Measurements from ENCODE around the gene SPINK6.

SPINK6 gene

DNA sequence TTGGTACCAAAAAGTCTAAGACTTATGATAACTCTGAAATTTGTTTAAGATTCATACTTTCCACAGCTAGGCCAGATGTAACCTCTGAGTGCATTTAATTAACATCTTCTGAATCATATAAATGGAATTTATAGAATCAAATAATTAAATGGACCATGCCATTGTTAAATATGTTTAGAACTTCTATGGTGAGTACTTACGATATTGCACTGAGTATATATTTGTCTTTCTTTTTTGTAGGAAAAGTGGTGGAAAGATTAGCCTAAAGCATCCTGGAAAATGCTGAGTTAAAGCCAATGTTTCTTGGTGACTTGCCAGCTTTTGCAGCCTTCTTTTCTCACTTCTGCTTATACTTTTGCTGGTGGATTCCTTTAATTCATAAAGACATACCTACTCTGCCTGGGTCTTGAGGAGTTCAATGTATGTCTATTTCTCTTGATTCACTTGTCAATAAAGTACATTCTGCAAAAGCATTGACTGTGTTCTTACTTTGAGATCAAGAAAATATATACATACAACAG lies 11.9 kb downstream of the SPINK6 start:
- TF ChIP-seq, protein P1, sequence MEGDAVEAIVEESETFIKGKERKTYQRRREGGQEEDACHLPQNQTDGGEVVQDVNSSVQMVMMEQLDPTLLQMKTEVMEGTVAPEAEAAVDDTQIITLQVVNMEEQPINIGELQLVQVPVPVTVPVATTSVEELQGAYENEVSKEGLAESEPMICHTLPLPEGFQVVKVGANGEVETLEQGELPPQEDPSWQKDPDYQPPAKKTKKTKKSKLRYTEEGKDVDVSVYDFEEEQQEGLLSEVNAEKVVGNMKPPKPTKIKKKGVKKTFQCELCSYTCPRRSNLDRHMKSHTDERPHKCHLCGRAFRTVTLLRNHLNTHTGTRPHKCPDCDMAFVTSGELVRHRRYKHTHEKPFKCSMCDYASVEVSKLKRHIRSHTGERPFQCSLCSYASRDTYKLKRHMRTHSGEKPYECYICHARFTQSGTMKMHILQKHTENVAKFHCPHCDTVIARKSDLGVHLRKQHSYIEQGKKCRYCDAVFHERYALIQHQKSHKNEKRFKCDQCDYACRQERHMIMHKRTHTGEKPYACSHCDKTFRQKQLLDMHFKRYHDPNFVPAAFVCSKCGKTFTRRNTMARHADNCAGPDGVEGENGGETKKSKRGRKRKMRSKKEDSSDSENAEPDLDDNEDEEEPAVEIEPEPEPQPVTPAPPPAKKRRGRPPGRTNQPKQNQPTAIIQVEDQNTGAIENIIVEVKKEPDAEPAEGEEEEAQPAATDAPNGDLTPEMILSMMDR (conservative IDR thresholded peaks at IDR 0.05; ENCODE audit: low read depth, low read length) = no peak
- H3K4me3 ChIP-seq (ENCODE audit: low read depth, low read length) = no peak overlapping the region
- DNase-seq (ENCODE audit: low read depth) = no peak

DNA sequence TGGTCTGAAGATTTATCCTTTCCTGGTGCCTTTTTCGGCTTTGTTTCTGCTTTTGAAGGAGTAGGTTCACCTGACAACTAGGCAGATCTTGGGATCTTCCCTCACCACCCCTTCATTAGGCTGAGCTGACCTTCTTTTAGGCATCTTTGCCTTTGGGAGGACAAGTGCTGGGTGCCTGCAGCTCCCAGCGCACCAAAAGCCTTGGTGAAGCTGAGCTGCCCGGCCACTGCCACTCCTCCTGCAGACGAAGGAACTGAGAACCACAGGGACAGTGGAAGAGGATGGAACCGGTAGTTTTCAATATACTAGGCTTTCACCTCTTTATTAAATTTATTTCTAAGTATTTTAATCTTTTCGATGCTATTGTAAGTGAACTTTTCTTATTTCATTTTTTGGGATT lies 18.7 kb downstream of the SPINK6 start:
- DNase-seq (ENCODE audit: low read depth) = no peak
- TF ChIP-seq, protein P1 (conservative IDR thresholded peaks at IDR 0.05; ENCODE audit: low read depth, low read length) = no peak
- no peak overlapping the region for H3K4me3 ChIP-seq (ENCODE audit: low read depth, low read length)

DNA sequence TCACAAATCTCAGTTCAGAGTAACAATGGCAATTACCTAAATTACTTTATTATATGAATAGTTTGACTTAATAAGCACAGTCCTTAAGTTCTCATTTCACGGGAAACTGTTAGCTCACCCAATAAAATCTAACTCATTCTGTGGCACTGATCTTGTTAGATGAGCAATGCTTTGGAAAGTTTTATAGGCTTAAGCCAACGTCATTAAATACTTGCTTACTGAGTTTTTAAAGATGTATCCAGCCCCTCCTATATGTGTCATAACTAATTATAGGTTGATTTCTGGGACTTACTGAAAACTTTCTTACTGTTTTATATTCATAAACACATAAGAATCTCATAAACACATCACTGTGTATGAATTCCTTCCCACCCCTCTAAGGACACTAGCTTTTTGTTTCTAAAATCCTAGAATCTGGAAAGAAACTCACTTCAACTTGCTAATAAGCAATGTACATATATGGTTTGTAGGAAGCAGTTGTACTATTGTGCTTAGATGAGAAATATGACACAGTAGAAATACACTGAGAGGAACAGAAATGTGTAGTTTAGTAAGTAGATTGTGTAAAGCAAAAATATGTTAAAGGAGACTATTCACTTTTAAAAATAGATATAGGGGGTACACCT lies 21.4 kb downstream of the SPINK6 start:
- no peak for DNase-seq (ENCODE audit: low read depth)
- TF ChIP-seq, protein P1 (conservative IDR thresholded peaks at IDR 0.05; ENCODE audit: low read depth, low read length) = no peak
- no peak overlapping the region for H3K4me3 ChIP-seq (ENCODE audit: low read depth, low read length)

DNA sequence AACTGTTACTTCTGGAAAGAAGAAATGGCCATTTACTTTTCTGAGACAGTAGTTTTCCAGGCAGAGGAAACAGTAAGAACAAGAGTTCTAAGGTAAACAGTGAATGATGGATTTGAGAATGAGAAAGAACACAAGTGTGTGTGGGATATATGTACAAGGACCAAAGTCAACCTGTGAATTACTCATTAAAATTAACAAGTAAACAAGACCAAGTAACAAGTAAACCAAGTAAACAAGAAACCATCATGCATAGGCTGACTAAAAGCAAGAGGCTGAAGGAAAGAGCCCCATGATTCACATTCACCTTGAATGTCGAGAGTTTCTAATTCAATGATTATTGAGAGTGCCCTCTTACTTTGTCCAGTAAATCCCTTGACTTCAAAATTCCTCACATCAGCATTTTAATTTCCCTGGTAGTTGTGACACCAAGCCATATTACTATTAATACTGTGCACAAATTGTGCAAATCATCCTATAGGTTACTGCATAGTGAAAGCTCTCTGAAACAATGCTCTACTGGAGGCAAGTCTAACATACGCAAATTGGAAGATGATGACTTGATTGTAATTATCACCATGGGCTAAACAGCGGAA lies 25.6 kb downstream of the SPINK6 start:
- no peak overlapping the region for H3K4me3 ChIP-seq (ENCODE audit: low read depth, low read length)
- DNase-seq (ENCODE audit: low read depth) = no peak
- TF ChIP-seq, protein P1 (conservative IDR thresholded peaks at IDR 0.05; ENCODE audit: low read depth, low read length) = no peak

DNA sequence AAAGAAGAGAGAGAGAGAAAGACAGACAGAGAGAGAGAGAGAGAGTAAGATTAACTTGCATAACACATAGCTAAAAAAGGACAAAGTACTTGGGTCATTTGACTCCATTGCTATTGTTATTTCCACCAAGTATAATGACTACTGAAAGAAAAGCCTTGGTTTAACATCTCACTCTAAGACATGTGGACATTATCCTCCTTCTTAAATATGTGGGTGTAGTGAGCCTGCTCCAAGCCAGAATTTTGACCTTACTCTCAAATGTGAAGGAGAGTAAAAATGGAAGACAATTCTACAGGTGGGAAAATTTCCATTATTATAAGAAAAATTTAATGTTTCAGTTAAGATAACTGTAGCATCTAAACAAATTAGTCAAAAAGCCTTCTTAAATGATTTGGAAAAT lies 27.0 kb downstream of the SPINK6 start:
- no peak for DNase-seq (ENCODE audit: low read depth)
- TF ChIP-seq, protein P1 (conservative IDR thresholded peaks at IDR 0.05; ENCODE audit: low read depth, low read length) = no peak
- no peak overlapping the region for H3K4me3 ChIP-seq (ENCODE audit: low read depth, low read length)

DNA sequence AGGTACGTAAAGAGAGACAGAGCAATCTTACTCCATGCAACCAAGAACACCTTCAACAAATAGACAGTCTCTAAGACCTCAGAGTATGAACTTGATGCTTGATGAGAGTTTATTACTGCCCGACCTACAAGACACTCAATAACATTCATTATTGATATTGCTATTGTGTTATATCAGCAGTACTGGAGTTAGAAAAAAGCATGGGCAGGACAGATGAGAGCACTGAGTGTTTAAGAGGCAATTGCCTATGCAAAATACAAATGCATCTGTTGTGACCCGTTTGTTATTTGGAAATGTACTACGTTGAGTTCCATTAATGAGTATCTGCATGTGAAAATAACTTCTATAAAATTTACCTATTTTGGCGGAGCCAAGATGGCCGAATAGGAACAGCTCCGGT lies 27.4 kb downstream of the SPINK6 start:
- TF ChIP-seq, protein P1 (conservative IDR thresholded peaks at IDR 0.05; ENCODE audit: low read depth, low read length) = no peak
- H3K4me3 ChIP-seq (ENCODE audit: low read depth, low read length) = no peak overlapping the region
- DNase-seq (ENCODE audit: low read depth) = no peak

Data from choroid plexus epithelial cell (primary cell).